ENCODE measurements around the gene DCAF8. TPM values are rescaled to one million over a fixed set of nuclear protein-coding genes. Genes with fewer than 3 reads are reported as not detected.

The DCAF8 gene
- total and polyA plus RNA-seq, 7 donors: 28.2 to 184 (median 138) TPM

DNA sequence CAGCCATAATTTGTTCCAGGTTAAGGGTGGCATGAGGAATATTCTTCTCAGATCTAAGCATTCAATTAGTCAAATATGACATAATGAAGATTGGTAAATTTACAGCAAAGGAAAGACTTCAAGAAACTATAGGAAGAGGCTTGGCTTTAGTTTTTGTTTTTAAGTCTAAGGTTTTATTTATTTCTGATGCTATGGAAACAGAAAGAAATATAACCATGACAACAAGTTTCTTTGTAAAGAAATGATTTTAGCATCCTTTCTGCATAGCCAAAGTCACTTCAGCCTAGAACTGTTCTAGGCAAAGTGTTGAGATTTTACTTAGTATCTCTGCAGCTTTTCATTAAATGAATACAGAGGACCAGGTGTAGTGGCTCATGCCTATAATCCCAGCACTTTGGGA lies 29.4 kb downstream of the DCAF8 start:
- Histone ChIP-seq H3K4me1 (no peaks in the 10 kb centered on the region), H3K9me3 (no peaks in the 10 kb centered on the region), H3K36me3 (peaks cover 24 to 96% (median 52%) of the 10 kb centered on the region in 4 donors), H3K27ac (no peak overlapping the region), H3K4me3 (no peak overlapping the region), H3K27me3 (no peaks in the 10 kb centered on the region)
- TF ChIP-seq, protein P1, sequence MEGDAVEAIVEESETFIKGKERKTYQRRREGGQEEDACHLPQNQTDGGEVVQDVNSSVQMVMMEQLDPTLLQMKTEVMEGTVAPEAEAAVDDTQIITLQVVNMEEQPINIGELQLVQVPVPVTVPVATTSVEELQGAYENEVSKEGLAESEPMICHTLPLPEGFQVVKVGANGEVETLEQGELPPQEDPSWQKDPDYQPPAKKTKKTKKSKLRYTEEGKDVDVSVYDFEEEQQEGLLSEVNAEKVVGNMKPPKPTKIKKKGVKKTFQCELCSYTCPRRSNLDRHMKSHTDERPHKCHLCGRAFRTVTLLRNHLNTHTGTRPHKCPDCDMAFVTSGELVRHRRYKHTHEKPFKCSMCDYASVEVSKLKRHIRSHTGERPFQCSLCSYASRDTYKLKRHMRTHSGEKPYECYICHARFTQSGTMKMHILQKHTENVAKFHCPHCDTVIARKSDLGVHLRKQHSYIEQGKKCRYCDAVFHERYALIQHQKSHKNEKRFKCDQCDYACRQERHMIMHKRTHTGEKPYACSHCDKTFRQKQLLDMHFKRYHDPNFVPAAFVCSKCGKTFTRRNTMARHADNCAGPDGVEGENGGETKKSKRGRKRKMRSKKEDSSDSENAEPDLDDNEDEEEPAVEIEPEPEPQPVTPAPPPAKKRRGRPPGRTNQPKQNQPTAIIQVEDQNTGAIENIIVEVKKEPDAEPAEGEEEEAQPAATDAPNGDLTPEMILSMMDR (IDR thresholded peaks at IDR 0.05): no peak
- TF ChIP-seq POLR2AphosphoS5 (IDR thresholded peaks at IDR 0.05): no peak
- no peak for TF ChIP-seq POLR2A (IDR thresholded peaks at IDR 0.05)
- no peak for TF ChIP-seq EP300 (IDR thresholded peaks at IDR 0.05)
- DNase-seq: no peak
- intact Hi-C loops (cut with DNase I): no loop called here

DNA sequence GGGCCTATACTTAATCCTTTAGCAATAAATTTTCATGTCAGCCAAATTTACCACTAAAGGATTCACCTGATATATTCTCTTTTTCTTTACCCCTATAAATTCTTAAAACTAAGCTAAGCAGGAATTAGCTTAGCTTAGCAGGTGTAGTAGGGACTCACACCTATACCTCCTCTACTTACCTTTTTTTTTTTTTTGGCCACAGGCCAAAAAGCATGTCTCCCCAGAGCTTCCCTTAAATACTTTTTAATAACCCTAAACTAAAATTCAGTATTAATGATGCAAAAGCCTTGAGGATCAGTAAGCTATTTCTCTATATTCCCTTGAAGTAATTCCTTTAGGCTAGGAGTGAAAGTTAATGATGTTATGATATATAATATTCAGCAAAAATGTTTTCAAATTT lies 33.9 kb downstream of the DCAF8 start:
- intact Hi-C loops (cut with DNase I): no loop called here

DNA sequence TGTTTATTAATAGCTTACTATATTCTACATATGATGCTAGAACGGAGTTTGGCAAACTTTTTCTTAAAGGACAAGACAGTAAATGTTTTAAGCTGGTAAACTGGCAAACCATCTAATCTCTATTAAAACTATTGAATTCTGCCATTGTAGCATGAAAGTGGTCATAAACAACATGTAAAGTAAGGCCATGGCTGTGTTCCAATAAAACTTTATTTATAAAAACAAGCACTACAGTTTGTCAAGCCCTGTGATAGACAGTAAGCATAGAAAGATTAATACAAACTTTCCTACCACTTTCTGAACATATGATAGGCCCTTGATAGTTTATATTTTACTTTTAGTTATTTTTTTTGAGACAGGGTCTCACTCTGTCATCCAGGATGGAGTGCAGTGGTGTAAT lies 34.8 kb downstream of the DCAF8 start:
- H3K36me3 ChIP-seq: peaks cover 20 to 100% (median 71%) of the 10 kb centered on the region in 4 donors
- no peaks in the 10 kb centered on the region for H3K9me3 ChIP-seq
- DNase-seq: no peak
- TF ChIP-seq EP300 (IDR thresholded peaks at IDR 0.05) (no peak), POLR2AphosphoS5 (IDR thresholded peaks at IDR 0.05) (no peak), POLR2A (IDR thresholded peaks at IDR 0.05) (no peak)
- TF ChIP-seq, protein P1 (IDR thresholded peaks at IDR 0.05): no peak
- no peaks in the 10 kb centered on the region for H3K27me3 ChIP-seq
- intact Hi-C loops (cut with DNase I): no loop called here
- no peak overlapping the region for H3K4me3 ChIP-seq
- H3K4me1 ChIP-seq: no peaks in the 10 kb centered on the region
- 97 to 100% methylated on average over 1 of the region's 1 CpG for WGBS, 2 donors
- H3K27ac ChIP-seq: no peak overlapping the region

More for the DNA sequence above, 33.9 kb downstream of the DCAF8 start:
- no peaks in the 10 kb centered on the region for H3K27me3 ChIP-seq
- no peaks in the 10 kb centered on the region for H3K4me1 ChIP-seq
- no peak for DNase-seq
- H3K4me3 ChIP-seq: no peak overlapping the region
- H3K27ac ChIP-seq: no peak overlapping the region
- peaks cover 20 to 98% (median 63%) of the 10 kb centered on the region in 4 donors for H3K36me3 ChIP-seq
- TF ChIP-seq POLR2A (IDR thresholded peaks at IDR 0.05) (no peak), EP300 (IDR thresholded peaks at IDR 0.05) (no peak), POLR2AphosphoS5 (IDR thresholded peaks at IDR 0.05) (no peak)
- TF ChIP-seq, protein P1 (IDR thresholded peaks at IDR 0.05): no peak
- H3K9me3 ChIP-seq: no peaks in the 10 kb centered on the region

DNA sequence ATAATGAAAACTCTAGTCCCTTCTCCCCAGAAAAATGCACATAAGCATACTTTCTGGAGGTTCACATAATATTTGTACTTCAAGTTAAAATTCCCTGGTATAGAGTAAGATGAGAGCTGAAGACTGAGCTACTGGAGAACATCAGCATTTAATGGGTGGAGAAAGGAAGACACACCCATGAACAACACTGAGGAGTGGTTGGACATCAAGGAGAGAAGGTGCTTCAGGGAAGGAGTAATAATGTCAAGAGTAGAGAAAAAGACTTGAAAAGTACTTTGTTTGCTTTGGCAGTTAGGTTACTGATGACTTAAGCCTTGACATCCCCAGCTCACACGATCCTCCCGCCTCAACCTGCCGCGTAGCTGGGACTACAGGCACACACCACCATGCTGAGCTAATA lies 35.3 kb downstream of the DCAF8 start:
- DNase-seq: no peak
- WGBS, 2 donors: 82 to 91% methylated on average over 4 of the region's 4 CpGs
- Histone ChIP-seq H3K9me3 (no peaks in the 10 kb centered on the region), H3K4me3 (no peak overlapping the region), H3K4me1 (no peaks in the 10 kb centered on the region), H3K27me3 (no peaks in the 10 kb centered on the region), H3K27ac (no peak overlapping the region), H3K36me3 (peaks cover 20 to 100% (median 77%) of the 10 kb centered on the region in 4 donors)
- intact Hi-C loops (cut with DNase I): no loop called here
- TF ChIP-seq EP300 (IDR thresholded peaks at IDR 0.05) (no peak), POLR2A (IDR thresholded peaks at IDR 0.05) (no peak)
- TF ChIP-seq, protein P1 (IDR thresholded peaks at IDR 0.05): no peak

DNA sequence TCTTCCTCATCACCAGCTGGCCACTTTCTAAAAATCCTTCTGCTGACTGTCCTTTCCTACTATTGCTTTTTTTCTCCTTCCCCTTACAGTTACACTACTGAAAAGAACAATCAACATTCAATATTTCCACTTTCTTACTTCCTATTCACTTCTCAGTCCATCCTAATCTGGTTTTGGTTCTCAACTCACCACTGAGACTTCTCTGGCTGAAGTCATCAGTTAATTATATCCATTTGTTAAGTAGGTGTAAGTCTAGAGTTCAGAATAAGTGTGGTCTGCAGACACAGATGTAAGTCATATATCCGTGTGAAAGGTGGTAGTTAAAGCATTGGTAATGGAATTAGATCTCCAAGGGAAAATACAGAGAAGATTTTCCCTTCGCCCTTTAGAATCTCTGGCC lies 35.7 kb downstream of the DCAF8 start:
- WGBS, 2 donors: 92% methylated on average over 2 of the region's 2 CpGs
- peaks cover 20 to 100% (median 80%) of the 10 kb centered on the region in 4 donors for H3K36me3 ChIP-seq

More for the DNA sequence above, 35.7 kb downstream of the DCAF8 start:
- Histone ChIP-seq H3K9me3 (no peaks in the 10 kb centered on the region), H3K27ac (no peak overlapping the region), H3K27me3 (no peaks in the 10 kb centered on the region), H3K4me1 (no peaks in the 10 kb centered on the region), H3K4me3 (no peak overlapping the region)
- TF ChIP-seq, protein P1 (IDR thresholded peaks at IDR 0.05): no peak
- TF ChIP-seq EP300 (IDR thresholded peaks at IDR 0.05): no peak
- no peak for TF ChIP-seq POLR2AphosphoS5 (IDR thresholded peaks at IDR 0.05)
- no peak for TF ChIP-seq POLR2A (IDR thresholded peaks at IDR 0.05)
- no peak for DNase-seq
- intact Hi-C loops (cut with DNase I): no loop called here
